ENCODE measurements around the gene NET1.

GRCh38 chr10:5447056-5447455, 34.7 kb downstream of the NET1 start:
- TF ChIP-seq EP300 (IDR thresholded peaks at IDR 0.05; ENCODE audit: borderline replicate concordance in 1 of 2, low read depth in 1 of 2, low read length in 1 of 2) = no peak
- TF ChIP-seq CTCF (IDR thresholded peaks at IDR 0.05) = no peak
- no peak for TF ChIP-seq POLR2AphosphoS5 (IDR thresholded peaks at IDR 0.05; ENCODE audit: low read depth, low read length)
- TF ChIP-seq CHD2 (IDR thresholded peaks at IDR 0.05; ENCODE audit: low read length, partially characterized antibody) = no peak
